Stimulated activated naive CD8-positive, alpha-beta T cell treated with anti-CD3 and anti-CD28 coated beads, Interleukin-15, Interleukin-2, amounts not matched to agents 100 U/mL and 50 U/mL, for 24 hours (primary cell): ENCODE measurements around the gene SLCO3A1.
A peak's percentile ranks its signal among the peaks of the same experiment; 100 is the strongest.
"Not testable (repeated sequence)": the region's sequence is repeated elsewhere in the genome, so short reads cannot be mapped to it uniquely, and the experiment has no call there.

Experiments used
- ATAC-seq: fragments of 150-1000 bp; cut with Tn5 transposase; one replicate; pipeline ENCODE4 v1.10.0; 2021
- DNase-seq: peaks from one replicate; pipeline ENCODE4 v3.0.0; 2021

Gene SLCO3A1

DNA sequence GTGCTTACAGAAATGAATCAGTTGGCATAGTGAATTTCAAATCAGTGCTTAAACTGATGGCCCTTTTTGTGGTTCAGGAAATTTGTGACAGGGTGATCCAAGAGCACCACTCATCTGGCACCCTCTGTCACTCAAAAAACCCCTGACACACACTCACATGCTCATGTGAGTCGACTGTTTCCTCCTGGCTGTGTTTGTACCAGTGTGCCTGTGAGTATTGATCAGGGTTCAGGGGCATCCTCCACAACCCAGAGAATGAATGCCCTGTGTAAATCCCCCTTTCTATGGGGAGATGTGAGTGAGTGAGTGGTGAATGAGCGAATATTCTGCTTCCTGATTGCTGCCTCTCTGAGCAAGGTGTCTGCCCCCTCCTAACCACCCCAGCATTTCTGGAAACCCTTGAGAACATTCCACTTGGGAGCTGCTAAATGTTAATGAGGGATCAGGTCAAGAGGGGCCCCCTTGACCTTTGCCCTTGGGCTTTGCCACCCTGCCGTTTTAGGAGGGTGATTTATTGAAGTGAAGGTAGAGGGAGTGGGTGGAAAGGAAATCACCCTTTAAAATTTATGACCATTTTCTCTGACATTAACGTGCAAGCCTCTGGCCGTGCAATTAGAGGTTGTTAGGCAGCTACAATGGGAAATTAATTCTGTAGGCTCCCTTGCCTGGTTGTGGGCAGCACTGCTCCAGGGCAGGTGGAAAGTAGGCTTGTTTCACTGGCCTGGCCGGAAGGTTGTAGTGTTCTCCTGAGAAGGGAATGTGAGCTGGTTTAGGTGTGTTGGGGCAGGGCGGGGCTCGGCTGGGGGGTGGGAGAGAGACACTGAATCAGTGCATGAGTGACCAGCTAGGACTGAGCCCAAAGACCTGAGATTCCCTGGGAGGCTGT is 87.2 kb downstream of the SLCO3A1 start:
- peak; percentile 77 for ATAC-seq
- DNase-seq, result no peak

DNA sequence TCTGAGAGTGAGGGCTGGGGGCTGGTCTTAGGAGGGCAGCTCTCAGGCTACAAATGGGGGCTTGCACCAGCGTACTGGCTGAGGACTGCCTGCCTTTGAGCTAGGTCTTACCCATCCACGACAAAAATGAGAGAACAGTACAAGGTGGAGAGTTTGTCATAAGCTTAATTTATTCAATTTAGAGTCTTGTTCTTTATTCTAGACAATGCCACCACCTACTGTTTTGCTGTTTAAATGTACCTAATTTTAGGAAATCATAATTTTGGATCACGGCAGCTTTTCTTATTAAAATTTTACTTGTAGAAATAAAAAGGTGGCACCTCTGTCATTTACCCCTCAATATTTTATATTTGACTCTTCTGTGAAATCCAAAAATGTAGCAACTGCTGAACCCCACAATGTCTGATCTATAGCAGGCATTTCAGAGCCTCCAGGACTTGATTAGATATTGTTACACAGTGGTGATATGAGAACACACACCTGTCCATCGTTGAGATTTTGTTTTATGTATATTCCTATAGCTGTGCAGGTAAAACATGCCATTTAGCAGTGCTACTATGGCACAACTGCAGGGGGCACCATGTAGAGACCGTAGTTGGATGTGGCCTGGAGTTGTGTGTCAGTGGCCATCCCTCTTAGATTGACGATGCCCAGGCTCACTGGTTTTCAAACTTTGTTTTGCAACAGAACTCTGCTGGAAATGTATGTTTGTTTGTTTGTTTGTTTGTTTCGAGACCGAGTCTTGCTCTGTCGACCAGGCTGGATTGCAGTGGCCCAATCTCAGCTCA is 88.6 kb downstream of the SLCO3A1 start:
- ATAC-seq, result no peak
- no peak for DNase-seq

DNA sequence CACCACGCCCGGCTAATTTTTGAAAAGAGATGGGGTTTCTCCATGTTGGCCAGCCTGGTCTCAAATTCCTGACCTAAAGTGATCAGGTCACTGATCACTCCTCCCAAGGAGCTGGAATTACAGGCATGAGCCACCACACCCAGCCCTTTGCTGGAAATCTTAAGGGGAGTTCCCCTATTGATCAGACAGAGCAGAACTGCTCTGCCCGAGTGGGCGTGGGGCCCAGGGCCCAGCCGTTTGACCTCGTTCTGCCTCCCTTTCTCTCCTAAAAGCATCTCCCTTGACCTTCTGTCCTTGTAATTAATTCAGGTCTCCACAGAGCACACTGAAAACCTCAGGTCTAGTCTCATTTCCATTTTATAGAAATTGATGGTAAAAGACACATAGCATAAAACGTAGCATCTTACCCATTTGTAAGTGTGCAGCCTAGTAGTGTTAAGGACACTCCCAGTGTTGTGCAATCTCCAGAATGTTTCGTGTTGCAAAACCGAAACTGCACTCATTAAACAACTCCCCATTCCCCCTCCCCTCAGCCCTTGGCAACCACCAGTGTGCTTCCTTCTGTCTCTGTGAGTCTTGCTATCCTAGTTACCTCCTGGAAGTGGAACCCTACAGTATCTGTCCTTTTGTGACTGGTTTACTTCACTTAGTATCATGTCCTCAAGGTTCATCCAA is 89.3 kb downstream of the SLCO3A1 start:
- DNase-seq (peak; percentile 20), ATAC-seq (peak; percentile 44)

DNA sequence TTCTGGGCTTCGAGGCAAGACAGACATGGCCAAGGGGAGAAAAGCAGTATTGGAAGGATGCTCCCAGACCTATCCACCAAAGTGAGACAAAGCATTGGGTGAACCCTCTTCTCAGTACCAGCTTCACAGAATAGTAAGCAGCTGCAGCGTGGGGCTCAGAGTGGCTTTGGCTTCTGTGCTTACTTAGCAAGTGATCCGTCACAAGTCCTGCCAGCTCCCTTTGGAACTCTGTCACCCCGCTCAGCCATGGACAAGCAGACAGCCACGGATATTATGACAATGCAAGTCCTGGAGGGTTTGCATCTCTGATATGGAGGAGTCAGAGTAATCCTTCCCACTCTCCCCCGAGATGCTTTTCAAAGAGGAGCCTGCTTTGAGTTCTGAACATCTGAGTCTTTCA is 90.8 kb downstream of the SLCO3A1 start:
- DNase-seq (no peak), ATAC-seq (no peak)

DNA sequence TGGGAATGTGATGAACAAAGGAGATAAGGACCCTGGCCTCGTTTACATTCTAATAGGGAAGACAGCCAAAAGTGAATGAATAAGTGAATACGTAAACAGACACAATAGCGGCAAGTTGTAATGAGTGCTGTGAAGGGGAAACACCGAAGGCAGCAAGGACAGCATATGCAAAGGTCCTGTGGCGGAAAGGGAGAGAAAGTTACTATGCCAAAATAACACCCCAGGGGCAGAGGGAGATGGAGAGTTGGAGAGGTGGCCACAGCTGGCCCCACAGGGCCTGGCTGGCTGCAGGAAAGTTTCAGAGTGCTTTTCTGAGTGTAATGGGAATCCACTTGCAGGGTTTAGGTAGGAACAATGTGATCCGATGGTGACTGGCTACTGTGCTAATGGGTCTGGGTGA is 91.9 kb downstream of the SLCO3A1 start:
- ATAC-seq (no peak), DNase-seq (no peak)

DNA sequence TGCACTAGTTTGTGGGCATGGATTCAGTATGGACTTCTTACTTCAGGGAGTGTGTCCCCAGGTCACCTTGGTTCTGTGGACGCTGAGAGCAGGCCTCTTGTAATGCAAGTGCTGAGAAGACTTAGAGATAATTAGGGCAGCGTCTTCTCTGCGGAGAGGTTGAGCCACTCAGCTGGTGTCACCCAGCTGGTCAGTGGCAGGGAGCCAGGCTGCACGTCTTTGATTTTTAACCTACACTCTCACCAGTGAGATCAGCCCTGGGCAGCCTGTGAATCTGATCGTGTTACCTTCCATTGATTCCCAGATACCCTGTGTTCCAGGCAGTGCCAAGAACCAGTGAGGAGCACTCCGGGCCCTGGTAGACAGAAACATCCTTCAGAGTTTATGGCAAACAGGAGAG is 92.6 kb downstream of the SLCO3A1 start:
- no peak for DNase-seq
- no peak for ATAC-seq

DNA sequence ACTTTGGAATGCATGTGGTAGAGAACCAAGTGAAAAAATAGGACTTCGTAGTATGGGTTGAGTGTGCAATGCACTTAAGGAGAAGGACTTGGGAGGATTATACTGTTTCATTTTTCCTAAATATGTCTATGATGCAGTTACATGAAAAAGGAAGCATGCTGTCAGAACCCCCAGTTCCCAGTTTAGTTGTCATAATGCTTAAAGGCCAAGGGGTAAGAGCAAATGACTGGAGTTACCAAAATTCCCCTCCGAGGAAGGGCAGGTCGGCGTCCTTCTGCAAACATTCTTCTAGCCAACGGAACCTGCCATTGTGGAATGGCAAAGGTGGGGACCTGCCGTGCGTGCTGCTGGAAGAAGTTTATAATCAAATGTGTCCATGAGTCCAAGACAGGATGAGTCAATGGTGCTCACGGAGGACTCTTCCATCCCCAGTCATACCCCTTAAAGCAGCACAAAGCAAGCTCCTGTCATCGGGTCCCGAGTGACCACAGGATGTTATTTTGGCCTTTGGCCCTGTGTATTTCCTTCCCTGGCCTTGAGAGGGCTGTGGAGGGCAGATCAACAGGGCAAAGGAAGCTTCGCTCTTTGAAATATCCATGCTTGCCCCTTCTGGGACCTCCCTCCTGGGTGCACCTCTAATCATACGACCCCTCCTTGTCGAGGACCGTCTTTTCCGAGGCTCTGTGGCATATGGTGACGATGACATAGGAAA is 93.2 kb downstream of the SLCO3A1 start:
- no peak for ATAC-seq
- DNase-seq, result no peak

DNA sequence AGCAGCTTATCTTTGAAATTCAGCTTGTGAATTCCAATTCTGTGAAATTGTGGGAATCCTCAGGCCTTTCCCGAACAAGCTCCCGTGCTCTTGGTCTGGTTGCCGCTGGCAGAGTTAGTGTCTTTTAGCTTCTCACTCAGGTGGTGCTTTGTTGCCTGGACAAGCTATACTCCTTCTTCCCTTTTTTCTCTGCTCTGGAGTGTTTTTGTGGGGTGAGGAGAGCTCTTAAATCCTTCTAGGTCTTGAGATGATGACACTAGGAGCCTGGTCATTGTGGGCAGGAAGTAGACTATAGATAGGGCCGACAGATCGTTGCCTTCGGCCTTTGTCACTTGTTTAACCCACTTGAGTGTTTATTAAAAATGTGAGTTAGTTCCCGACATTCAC is 93.8 kb downstream of the SLCO3A1 start:
- DNase-seq, result no peak

DNA sequence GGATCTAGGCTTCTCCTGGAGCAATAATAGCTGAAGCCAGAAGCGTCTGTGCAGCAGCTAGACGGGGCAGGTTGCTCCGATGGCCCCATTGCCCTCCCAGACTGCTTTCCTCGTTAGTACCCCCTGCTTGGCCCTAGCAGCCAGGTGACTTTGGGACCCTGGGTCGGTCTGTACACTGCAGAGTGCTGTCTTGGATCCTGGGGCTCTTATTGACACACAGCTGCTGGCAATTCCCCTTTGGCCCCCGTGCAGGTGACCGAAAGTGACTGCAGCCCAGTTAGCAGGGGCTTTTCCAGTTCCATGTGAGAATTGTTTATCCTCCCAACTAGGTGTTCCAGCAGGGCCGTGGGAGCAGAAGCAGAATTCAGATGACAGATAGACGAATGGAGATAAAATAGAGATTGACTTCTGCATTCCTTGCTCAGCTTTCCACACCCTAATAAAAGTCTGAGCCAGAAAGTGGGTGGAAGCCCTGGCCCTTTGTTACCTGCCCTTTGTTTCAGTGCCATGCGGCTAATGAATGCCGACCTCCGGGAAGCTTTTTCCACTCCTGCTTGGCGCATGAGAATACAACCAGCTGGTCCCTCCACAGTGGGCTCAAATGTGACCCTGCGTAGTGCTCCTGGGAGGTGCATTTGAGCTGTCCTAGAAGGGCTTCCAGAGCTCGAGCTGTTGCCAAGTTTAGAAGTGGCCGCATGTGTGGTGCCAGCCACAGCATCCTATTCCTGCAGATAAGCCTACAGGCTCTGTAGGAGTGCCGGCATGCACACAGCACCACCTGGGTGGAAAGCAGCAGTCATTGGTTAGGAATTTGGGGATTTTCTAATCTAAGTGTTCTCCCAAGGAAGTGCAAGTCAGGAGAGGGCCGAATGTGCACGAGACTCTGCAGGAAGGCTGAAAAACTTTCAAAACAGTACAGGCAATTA is 94.4 kb downstream of the SLCO3A1 start:
- DNase-seq, result no peak
- no peak for ATAC-seq

More for the DNA sequence above, 93.8 kb downstream of the SLCO3A1 start:
- ATAC-seq, result no peak

DNA sequence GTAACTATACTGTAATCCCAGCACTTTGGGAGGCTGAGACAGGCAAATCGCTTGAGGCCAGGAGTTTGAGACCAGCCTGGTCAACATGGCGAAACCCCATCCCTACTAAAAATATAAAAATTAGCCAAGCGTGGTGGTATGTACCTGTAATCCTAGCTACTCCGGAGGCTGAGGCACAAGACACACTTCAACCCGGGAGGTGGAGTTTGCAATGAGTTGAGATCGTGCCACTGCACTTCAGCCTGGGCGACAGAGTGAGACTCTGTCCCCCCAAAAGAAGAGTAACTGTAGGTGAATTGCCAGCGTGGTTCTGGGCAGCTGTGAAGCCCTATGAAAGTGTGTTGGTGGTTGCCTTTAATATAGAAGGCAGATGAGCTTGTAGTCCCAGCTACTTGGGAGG is 95.9 kb downstream of the SLCO3A1 start:
- DNase-seq, result no peak

DNA sequence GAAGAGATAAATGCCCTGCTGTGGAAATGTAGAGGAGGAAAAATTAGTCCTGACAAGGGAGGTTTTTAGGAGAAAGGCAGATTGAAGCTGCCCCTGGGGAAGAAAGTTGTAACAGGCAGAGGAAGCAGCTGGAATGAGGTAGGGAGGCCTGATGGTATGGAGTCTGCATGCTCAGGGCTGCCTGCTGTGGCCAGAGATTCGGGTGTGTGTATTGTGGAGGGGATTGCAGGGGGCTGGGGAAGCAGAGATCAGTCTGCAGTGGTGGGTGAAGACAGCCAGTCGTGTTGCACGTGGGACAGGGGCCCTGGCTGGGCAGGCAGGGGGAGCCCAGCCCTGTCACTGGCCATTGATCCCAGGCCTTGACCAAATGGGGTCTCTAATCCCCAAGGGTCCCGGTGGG is 96.5 kb downstream of the SLCO3A1 start:
- DNase-seq (no peak), ATAC-seq (no peak)

More for the DNA sequence above, 95.9 kb downstream of the SLCO3A1 start:
- no peak for ATAC-seq

DNA sequence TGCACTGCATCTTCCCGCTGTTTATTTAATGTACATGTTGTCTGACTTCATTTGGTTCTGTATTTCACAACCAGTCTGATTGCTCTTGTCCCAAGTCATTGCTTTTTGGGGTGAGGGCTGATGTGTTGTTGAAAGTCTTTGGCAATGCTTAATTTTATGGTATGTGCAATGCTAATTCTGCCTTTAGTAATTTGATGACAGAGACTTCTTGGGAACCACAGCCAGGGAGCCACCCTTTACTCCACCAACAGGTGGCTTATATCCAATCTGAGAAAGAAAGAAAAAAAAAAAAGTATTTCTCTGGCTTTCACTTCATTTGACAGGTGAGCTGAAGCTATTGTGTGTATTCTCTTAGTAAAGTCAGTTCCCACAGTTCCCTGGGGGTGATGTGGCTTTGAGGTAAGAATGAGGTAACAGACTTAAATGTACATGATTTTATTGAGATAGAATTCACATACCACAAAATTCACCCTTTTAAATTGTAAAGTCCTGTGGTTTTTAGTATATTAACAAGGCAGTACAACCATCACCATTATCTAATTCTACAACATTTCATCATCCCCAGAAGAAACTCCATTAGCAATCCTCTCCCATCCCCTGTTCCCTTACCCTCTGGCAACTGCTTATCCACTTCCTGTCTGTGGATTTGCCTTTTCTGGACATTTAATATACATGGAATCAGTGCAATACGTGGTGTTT is 97.3 kb downstream of the SLCO3A1 start:
- DNase-seq, result no peak

DNA sequence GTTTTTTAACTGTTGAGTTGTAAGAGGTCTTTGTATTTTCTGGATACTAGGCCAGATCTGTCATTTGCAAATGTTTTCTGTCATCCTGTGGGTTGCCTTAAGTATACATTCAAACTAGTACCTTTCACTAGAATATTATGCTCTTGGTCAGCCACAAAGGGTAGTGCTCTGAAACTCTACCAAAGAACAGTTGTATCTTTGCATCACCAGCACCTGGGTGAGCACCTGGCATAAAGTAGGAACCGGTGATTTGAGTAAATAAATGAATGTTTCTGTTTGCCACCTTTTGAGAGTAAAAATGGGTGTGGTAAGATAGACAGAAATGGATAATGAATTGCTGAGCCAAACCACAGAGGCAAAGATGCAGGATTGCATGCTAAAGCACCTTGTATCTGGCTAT is 98.7 kb downstream of the SLCO3A1 start:
- no peak for DNase-seq
- ATAC-seq, result no peak

More for the DNA sequence above, 97.3 kb downstream of the SLCO3A1 start:
- ATAC-seq, result no peak

DNA sequence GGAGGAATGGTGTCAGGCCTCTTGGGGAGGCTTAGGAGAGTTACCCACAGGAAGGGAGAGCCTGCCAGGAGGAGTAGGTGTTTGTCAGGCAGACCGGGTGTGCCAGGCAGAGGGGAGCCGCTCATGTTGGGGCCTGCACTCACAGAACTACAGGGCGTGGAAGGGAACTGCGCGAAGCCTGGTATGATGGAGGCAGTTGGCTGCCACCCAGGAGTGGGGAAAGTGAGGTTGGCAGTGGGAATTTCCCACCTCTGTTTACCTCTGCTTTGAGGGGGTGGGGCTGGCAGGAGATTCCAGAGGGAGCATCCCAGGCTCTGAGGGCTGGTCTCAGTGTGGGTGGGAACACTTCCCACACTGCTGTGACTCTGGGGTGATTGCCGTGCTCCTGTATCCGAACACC is 99.9 kb downstream of the SLCO3A1 start:
- DNase-seq (no peak), ATAC-seq (no peak)

DNA sequence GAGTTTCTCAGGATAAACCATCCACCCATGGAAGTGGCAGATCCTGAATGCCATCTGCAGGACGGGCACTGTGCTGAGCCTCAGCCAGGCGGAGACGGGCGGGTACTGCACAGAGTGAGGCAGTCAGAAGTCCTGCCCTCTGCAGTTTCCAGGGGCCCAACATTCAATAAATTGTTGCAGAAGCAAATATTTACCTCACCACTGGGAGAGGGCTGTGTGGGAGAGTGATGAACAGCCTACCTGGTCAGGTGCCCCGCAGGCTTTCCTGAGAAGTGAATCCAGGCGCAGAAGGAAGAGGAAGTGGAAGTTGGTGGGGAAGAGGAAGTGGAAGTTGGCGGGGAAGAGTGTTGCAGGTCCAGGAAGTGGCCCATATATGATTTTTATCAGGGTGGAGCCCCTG is 100.8 kb downstream of the SLCO3A1 start:
- no peak for DNase-seq
- ATAC-seq, result no peak

DNA sequence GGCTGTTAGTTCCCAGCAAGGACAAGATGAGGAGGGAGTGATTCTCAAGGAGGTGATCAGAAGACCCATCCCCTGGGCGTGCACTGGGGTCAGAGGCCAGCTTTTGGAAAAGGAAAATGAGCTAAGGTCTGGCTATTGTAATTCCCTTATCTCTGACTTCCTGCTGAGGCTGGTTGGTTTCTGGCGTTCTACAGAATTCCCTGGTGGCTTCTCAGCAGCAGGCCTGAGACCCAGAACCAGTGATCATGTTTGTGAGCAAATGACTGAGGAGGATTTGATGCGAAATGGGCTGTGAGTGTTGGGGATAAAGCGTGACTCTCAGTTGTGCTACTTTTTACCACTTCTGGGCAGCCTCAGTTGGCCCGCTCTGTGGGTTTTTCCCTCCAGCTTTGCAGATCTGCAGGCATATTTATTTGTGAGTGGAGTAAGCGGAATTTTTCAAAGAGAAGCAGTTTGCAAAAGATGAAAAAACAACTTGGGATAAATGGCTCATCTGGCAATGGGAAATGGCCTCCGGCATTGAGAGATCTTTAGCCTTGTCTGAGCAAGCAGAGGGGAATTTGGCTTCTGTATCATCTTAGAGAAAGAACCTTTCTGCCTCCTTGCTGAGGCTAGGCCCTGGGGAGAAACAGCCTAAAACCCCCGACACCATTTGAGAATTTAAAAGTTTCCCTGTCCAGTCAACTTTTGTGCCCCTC is 102.7 kb downstream of the SLCO3A1 start:
- no peak for ATAC-seq
- no peak for DNase-seq

DNA sequence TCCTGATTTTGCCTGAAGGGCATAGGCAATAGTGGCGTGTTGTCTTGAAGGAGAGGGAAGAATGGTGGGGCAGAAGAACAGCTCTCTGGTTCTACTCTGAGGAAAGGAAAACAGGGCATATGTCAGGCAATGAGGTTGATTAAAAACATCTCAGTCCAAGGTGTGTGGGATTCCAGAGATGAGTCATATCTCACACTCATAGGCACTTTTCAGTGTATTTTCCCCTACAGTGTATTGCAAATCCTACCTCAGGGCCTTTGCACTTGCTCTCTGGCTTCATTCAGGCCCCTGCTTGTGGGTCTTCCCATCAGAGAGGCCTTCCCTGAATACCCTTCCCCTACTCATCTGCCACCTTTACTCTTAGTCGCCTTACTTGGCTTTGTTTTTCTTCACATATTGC is 107.8 kb downstream of the SLCO3A1 start:
- DNase-seq (no peak), ATAC-seq (peak; percentile 36)

DNA sequence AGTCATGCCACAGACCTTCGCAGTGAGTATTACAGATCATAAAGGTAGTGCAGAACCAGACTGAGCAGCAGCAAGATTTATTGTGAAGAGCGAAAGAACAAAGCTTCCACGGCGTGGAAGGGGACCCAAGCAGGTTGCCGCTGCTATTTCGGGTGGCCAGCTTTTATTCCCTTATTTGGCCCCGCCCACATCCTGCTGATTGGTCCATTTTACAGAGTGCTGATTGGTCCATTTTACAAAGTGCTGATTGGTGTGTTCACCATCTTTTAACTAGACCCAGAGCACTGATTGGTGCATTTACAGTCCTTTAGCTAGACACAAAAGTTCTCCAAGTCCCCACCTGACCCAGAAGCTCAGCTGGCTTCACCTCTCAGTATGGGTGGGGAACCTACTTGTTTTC is 110.2 kb downstream of the SLCO3A1 start:
- ATAC-seq, result peak; percentile 3
- DNase-seq, result not testable (repeated sequence)

DNA sequence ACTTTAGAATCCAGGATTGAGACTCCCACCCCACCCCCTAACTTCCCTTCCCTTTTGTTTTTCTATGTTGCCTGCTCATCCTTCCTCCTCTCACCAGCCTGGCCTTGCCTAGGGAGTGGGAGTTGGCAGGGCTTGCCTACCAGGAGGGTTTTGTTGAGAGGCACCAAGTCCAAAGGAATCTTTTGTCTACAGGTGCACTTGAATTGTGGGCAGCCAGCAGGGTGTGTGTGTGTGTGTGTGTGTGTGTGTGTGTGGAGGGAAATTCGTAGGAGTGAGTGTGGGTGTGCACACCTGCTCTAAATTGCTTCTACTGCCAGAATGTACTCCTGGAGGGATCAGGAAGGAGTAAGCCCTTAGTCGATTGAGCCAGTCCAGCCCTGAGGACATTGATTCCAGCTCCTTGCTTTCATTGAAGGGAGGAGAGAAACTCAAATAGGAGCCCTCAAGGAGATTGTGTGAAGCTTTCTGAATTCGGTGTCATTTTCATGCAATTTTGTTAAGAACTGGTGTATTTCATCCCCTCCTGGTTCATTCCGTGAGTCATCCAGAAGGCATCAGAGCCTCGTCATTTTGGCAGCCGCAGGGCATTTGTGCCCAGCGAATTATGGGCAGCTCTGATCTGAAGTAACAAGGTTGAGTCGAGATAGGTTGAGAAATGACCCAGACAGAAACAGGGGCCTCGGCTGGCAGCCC is 112.1 kb downstream of the SLCO3A1 start:
- DNase-seq (no peak), ATAC-seq (no peak)
